H1 (cell line): Measurements from ENCODE around the gene NKAIN1. TPM values are rescaled to one million over a fixed set of nuclear protein-coding genes. Genes with fewer than 3 reads are reported as not detected.

Experiments
- BACH1 ChIP-seq: IDR thresholded peaks from 2 replicates; pipeline ENCODE4 v1.6.1; 2012; ENCODE audit warnings: low read length, improper control_type of control experiment
- JUND ChIP-seq: IDR thresholded peaks from 2 replicates; pipeline ENCODE4 v1.6.1; 2011; ENCODE audit warnings: mild to moderate bottlenecking, improper control_type of control experiment, low read length
- SAP30 ChIP-seq: fragments of 300-600 bp; sonication (generic); IDR thresholded peaks from 2 replicates; pipeline ENCODE4 v1.7.1; 2012; ENCODE audit warnings: low read length, moderate library complexity, mild to moderate bottlenecking, inconsistent platforms; ENCODE audit not compliant: insufficient read depth, insufficient replicate concordance
- TCF12 ChIP-seq: IDR thresholded peaks from 2 replicates; pipeline ENCODE4 v1.6.1; 2011; ENCODE audit warnings: low read depth, mild to moderate bottlenecking, low read length
- polyA plus RNA-seq, 7 experiments: library from polyadenylated mRNA; depleted of rRNA in 3 of 7; stranded (reverse) in 5 of 7; unstranded in 2 of 7; fragments of >200 nt in 5 of 7; fragments of 200-250 nt in 2 of 7; gene quantifications; 1 replicate in 5 of 7; 2 replicates in 1 of 7; 4 replicates in 1 of 7; pipeline versions ENCODE4 v1.2.1 to v1.2.3, GENCODE V29; 2011 to 2013; ENCODE audit warnings: missing spikeins in 2 of 7, mixed read lengths in 2 of 7
- total RNA-seq: library from RNA; stranded (reverse); fragmentation: NEBNext Ultra II Directional; extraction: Animal tissue kit (Norgen Biotek cat#: 25700); gene quantifications from 2 replicates; pipeline ENCODE4 v1.2.1, GENCODE V29; 2021

The NKAIN1 gene
- total and polyA plus RNA-seq, 2 of the 8 experiments (the other 6 are each of a cell fraction or from before 2014, with no cell fraction given): 59.3 to 66.9 TPM

- no peak for TF ChIP-seq SAP30
- TF ChIP-seq JUND: no peak
- TF ChIP-seq TCF12: no peak
- no peak for TF ChIP-seq BACH1
Measured at GRCh38 chr1:31199949-31200348, 39.7 kb downstream of the NKAIN1 start (continued).
